Prostate gland (tissue), 2 donors: ENCODE data around the gene LARGE1.

Experiments
- CTCF ChIP-seq, 4 experiments: fragments of 200-600 bp in 2 of 4; fragments of 450-650 bp in 2 of 4; sonication (generic) in 2 of 4; IDR thresholded peaks; 1 replicate in 3 of 4; 2 replicates in 1 of 4; pipeline ENCODE4 v1.5.1; 2016 to 2019; ENCODE audit warnings: antibody characterized with exemption in 4 of 4, mild to moderate bottlenecking in 2 of 4, moderate library complexity in 2 of 4
- POLR2A ChIP-seq: fragments of 450-650 bp; IDR thresholded peaks from one replicate; pipeline ENCODE4 v1.6.1; 2016; ENCODE audit warnings: antibody characterized with exemption, mild to moderate bottlenecking
- POLR2AphosphoS5 ChIP-seq: sonication (generic); formaldehyde crosslinking; IDR thresholded peaks from one replicate; pipeline ENCODE4 v1.6.1; 2017; ENCODE audit warnings: antibody characterized with exemption

- no peak for TF ChIP-seq CTCF (IDR thresholded peaks at IDR 0.05)
- TF ChIP-seq POLR2A, result no peak
- no peak for TF ChIP-seq POLR2AphosphoS5
These were observed 540.4 kb downstream of the LARGE1 start for GRCh38 chr22:33379836-33380235.
